Muscle layer of duodenum (tissue), 2 donors: ENCODE measurements around the gene PTAR1.

Experiments
- H3K27ac ChIP-seq: one replicate; pipeline ENCODE4 v1.7.0; 2013; ENCODE audit warnings: mild to moderate bottlenecking, low read length
- H3K27me3 ChIP-seq: one replicate; pipeline ENCODE4 v1.7.0; 2013; ENCODE audit warnings: low read depth, mild to moderate bottlenecking, control low read depth, low read length
- H3K36me3 ChIP-seq, 2 donors: one replicate each; pipeline ENCODE4 v1.7.0; 2013; ENCODE audit warnings: low read length in 2 of 2, control low read depth in 1 of 2, mild to moderate bottlenecking in 1 of 2; ENCODE audit not compliant: insufficient read depth in 2 of 2, control insufficient read depth in 1 of 2
- H3K4me1 ChIP-seq, 2 donors: one replicate each; pipeline ENCODE4 v1.7.0; 2013; ENCODE audit warnings: low read length in 2 of 2, mild to moderate bottlenecking in 2 of 2, control low read depth in 1 of 2, moderate library complexity in 1 of 2; ENCODE audit not compliant: insufficient read depth in 2 of 2, control insufficient read depth in 1 of 2
- H3K4me3 ChIP-seq, 2 donors: one replicate each; pipeline ENCODE4 v1.7.0; 2013; ENCODE audit warnings: low read length in 2 of 2, low read depth in 1 of 2, mild to moderate bottlenecking in 1 of 2
- H3K9me3 ChIP-seq, 2 donors: one replicate each; pipeline ENCODE4 v1.7.0; 2013; ENCODE audit warnings: low read length in 2 of 2, control low read depth in 1 of 2, mild to moderate bottlenecking in 1 of 2; ENCODE audit not compliant: control insufficient read depth in 1 of 2
- donor health status: healthy.

The PTAR1 gene

DNA sequence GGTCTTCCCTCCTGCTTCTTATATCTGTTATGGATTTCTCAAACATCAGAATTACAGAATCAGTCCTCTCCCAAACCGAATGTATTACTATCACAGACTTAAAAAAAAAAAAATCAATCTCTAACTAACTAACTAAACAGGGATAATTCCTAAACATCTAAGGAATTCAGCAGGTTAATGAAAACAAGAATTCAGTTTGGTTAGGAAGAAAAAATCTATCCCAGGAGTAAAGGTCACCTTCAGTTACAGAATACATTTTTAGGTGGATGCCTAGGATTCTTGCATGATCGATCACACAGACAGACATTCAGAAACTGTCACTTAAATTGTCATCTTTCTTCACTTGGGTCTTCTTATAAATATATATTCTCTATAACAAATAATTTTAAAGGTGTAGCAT is 11.5 kb downstream of the PTAR1 start:
- peaks cover 0 to 4% of the 10 kb centered on the region in 2 donors for H3K4me1 ChIP-seq
- no peaks in the 10 kb centered on the region for H3K27me3 ChIP-seq
- peaks cover 9 to 26% of the 10 kb centered on the region in 2 donors for H3K36me3 ChIP-seq
- no peaks in the 10 kb centered on the region for H3K9me3 ChIP-seq
- no peak overlapping the region for H3K4me3 ChIP-seq
- no peak overlapping the region for H3K27ac ChIP-seq

DNA sequence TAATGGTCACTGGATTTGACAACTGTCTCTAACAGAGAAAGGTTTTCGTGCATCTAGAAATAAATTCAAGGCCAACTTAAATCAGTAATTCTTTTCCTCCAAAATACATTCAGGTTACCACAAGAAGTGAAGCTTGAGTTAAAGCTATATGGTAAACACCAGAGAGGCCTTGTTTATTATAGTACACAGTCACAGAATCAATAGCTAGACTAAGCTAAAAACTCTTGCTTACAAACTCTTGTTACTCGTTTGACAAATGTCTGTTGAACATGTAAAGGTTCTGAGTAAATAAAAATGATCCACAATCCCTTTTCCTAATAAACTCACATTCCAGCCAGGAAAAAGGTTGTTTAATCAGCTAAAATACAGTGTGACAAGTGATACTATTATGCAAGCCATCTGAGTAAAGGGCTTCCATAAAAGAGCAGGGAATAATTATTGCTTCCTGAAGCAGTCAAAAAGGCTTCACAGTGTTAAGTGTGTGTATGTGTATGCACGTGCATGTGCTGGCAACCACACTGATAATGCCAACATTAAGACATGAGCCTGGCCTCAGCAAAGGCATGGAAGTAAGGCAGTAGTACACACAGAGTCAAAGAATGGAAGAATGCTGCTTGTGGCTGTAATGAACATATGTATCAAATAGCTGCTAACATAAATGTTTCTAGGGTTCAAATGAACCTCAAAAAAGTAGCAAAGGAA is 12.8 kb downstream of the PTAR1 start:
- H3K36me3 ChIP-seq, result peaks cover 9 to 26% of the 10 kb centered on the region in 2 donors
- H3K4me1 ChIP-seq, result peaks cover 0 to 4% of the 10 kb centered on the region in 2 donors
- no peak overlapping the region for H3K27ac ChIP-seq

DNA sequence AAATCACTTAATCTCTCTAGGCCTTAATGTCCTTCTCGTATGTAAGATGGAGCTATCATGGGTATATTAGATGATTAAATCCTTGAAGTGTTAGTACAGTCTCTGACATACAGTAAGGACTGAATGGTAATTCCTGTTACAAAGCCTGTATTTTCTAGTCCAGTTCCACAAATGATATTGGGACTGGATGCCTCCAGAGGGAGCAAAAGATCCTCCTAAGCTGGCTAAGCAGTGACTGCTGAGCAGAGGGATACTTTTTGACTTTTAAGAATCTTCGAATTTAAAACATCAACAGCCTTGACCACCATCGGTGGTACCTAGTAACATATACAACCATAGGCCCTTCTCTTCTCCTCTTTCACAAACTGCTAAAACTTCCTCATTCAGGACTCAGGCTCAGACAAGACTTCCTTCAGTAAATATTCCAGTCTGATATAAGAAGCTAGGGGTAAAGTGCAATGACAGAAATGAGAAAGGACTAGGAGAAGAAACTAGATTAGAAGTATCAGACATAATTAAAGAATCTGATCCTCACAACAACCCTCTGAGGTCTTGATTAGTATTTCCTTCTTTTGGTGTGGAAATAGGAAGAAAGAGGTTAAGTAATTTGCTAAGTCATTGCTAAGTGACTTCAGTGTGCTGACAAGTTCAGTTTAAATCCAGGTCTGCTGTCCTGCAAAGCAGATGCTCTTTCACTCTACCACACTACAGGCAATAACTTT is 13.9 kb downstream of the PTAR1 start:
- H3K9me3 ChIP-seq, result no peaks in the 10 kb centered on the region
- peaks cover 9 to 26% of the 10 kb centered on the region in 2 donors for H3K36me3 ChIP-seq
- no peak overlapping the region for H3K4me3 ChIP-seq
- no peak overlapping the region for H3K27ac ChIP-seq
- no peaks in the 10 kb centered on the region for H3K27me3 ChIP-seq
- no peaks in the 10 kb centered on the region for H3K4me1 ChIP-seq

More for the DNA sequence above, 12.8 kb downstream of the PTAR1 start:
- no peak overlapping the region for H3K4me3 ChIP-seq
- no peaks in the 10 kb centered on the region for H3K27me3 ChIP-seq
- H3K9me3 ChIP-seq, result no peaks in the 10 kb centered on the region

DNA sequence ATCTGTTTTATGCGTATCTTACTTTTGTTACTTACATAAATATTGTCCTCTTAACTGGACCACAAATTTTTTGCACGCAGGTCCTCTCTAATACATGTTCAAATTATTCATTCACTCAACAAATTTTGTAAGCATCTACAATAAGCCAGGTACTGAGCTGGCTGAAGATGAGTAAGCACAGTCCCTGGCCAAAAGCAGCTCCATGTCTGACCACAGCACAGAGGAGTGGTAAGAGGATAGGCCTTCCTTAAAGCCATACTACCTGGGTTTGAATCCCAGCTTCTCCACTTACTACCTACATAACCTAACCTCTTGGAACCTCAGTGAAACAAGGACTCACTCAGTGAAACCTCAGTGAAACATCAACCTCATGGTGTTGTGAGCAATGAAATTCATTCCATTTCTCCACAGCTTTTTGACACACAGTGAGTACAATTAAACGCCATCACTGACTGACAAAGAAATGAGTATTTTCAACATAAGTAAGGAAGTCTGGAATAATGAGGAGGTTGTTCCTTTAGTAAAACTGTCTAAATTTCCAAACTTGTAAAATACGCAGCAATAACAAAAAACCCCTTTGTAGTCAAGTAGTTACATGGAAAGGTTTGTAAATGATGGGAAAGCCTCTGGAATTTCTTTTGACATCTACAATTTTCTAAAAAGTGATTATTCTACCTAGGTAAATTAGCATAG is 15.0 kb downstream of the PTAR1 start:
- H3K9me3 ChIP-seq, result no peaks in the 10 kb centered on the region
- H3K4me1 ChIP-seq, result no peaks in the 10 kb centered on the region
- H3K36me3 ChIP-seq, result peaks cover 3 to 32% of the 10 kb centered on the region in 2 donors
- no peak overlapping the region for H3K27ac ChIP-seq
- H3K4me3 ChIP-seq, result no peak overlapping the region
- H3K27me3 ChIP-seq, result no peaks in the 10 kb centered on the region

DNA sequence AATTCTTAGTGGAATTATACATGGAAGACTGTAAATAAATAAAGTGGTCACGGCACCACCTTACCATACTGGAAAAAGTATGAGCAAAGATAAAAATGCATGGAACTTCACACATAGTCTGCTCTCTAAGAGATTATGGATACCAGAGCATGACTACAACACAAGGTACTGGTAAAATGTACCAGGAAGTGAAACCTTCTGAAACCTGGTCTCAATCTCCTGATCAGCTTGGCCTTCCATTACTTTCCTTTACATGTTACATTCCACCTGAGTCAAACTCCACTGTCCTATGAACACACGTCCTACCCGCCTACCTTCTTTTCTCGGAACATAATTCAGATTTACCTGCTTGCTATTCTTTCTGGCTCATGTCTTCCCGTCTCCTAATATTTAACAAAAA is 15.9 kb downstream of the PTAR1 start:
- Histone ChIP-seq H3K27me3 (no peaks in the 10 kb centered on the region), H3K27ac (no peak overlapping the region), H3K4me1 (no peaks in the 10 kb centered on the region), H3K9me3 (no peaks in the 10 kb centered on the region), H3K4me3 (no peak overlapping the region), H3K36me3 (peaks cover 0 to 24% of the 10 kb centered on the region in 2 donors)

DNA sequence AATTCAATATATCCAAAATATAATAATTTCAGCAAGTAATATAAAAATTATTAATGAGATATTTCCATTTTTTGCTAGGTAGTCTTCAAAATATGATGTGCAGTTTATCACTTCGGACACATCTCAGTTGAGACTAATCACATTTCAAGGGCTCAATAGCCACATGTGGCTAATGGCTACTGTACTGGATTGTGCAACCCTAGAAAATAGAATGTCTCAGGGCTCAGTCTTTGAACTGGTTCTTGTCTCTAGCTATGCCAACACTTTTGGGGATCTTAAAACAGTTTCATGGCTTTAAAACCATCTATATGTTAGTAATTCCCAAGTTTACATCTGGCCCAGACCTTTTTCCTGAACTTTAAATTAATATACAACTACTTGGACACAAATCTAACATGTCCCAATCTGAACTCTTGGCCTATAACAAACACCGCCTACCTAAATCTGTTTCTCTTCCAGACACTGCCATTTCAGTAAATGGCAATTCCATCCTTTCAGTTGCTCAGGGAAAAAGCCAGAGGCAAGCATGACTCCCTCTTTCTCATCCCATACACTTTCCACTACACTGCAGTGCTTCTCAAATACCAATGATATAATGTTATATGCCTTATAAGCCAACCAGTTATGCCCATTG is 18.8 kb downstream of the PTAR1 start:
- no peaks in the 10 kb centered on the region for H3K27me3 ChIP-seq
- H3K4me3 ChIP-seq, result no peak overlapping the region
- H3K27ac ChIP-seq, result no peak overlapping the region
- no peaks in the 10 kb centered on the region for H3K9me3 ChIP-seq
- H3K36me3 ChIP-seq, result peaks cover 0 to 11% of the 10 kb centered on the region in 2 donors
- no peaks in the 10 kb centered on the region for H3K4me1 ChIP-seq

DNA sequence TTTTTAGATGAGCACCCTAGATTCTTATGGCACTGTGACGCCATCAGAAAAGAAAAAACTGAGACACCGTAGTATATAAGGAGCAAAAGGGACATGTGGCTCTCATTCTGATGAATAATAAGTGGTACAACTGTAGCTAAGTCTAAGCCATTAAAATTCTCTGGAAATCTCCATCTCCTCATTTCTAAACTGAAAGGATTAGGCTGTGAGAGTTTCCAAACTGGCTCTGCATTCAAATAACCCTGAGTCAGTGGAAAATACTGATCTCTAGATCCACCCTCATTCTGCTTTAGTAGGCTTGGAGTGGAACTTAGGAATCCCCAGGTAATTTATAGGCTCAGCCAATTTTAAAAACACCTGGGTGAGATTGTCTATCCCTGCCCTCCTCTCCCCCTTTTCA is 28.5 kb downstream of the PTAR1 start:
- no peaks in the 10 kb centered on the region for H3K4me1 ChIP-seq
- H3K9me3 ChIP-seq, result no peaks in the 10 kb centered on the region
- H3K36me3 ChIP-seq, result peaks cover 35 to 41% of the 10 kb centered on the region in 2 donors
- no peaks in the 10 kb centered on the region for H3K27me3 ChIP-seq
- H3K27ac ChIP-seq, result no peak overlapping the region
- H3K4me3 ChIP-seq, result no peak overlapping the region

DNA sequence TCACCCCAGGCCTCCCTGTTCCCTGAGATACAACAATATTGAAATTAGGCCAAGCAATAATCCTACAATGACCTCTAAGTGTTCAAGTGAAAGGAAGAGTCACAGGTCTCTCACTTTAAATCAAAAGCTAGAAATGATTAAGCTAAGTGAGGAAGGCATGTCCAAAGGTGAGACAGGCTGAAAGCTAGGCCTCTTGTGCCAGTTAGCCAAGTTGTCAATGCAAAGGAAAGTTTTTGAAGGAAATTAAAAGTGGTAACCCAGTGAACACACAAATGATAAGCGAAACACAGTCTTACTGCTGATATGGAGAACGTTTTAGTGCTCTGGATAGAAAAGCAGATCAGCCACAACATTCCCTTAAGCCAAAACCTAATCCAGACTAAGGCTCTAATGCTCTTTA is 39.8 kb downstream of the PTAR1 start:
- Histone ChIP-seq H3K27ac (no peak overlapping the region), H3K4me1 (no peaks in the 10 kb centered on the region), H3K9me3 (no peaks in the 10 kb centered on the region), H3K36me3 (peaks cover 16 to 61% of the 10 kb centered on the region in 2 donors), H3K4me3 (no peak overlapping the region), H3K27me3 (no peaks in the 10 kb centered on the region)

DNA sequence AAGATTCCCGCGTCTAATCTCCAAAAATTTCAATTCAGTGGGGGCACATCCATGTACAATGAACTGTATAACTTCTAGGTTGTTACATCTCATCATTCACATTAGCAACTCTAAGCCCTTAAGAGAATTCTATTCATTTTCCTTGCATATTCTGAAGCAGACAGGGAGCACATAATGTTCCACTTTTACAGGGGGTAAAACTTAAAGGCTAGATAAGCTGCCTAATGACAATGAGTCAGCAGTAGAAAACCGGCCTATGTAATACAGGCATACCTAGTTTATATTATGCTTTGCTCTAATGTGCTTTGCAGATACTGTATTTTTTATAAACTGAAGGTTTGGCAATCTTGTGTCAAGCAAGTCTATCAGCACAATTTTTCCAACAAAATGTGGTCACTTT is 40.4 kb downstream of the PTAR1 start:
- no peaks in the 10 kb centered on the region for H3K27me3 ChIP-seq
- H3K4me1 ChIP-seq, result no peaks in the 10 kb centered on the region
- no peaks in the 10 kb centered on the region for H3K9me3 ChIP-seq
- no peak overlapping the region for H3K27ac ChIP-seq
- no peak overlapping the region for H3K4me3 ChIP-seq
- peaks cover 16 to 58% of the 10 kb centered on the region in 2 donors for H3K36me3 ChIP-seq

DNA sequence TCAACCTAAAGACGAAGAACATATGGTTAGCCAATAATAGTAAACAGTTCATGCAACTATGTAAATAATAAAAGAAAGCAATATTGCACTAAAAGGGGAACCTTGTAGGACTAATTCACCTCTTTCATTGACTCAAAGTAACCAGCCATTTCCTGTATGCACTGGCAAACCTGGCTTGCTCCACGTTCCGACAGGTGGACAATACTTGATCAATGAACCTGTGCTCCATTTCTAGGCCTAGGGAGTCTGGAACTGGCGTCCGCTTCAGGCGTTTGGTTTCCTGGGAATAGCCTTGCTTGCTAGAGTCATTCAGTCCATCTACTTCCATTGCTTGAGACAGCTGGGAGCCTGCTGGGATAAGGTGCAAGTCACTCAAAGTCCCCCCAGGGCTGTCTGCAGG is 41.6 kb downstream of the PTAR1 start:
- Histone ChIP-seq H3K36me3 (peaks cover 18 to 49% of the 10 kb centered on the region in 2 donors), H3K9me3 (no peaks in the 10 kb centered on the region), H3K27ac (no peak overlapping the region), H3K4me1 (no peaks in the 10 kb centered on the region), H3K4me3 (no peak overlapping the region), H3K27me3 (no peaks in the 10 kb centered on the region)

DNA sequence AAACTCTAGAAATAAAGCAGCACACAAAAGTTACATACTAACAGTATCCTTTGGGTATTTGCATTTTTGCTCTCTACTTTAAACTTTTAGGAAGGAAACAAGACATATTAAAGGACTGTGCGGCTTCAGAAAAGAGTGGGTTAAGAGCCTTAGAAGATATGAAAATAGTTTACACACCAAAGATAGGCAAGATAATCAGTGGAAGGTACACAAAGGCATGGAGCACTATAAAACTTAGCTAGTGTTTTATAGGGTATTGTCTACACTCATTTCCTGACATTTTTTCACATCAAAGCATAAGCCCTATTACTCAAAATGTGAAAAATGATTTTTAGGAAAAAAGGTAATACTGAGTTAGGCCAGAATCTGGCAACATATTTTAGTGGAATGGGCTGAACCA is 44.0 kb downstream of the PTAR1 start:
- peaks cover 14 to 36% of the 10 kb centered on the region in 2 donors for H3K36me3 ChIP-seq

More for the DNA sequence above, 44.0 kb downstream of the PTAR1 start:
- Histone ChIP-seq H3K4me3 (no peak overlapping the region), H3K27ac (no peak overlapping the region), H3K4me1 (no peaks in the 10 kb centered on the region), H3K27me3 (no peaks in the 10 kb centered on the region), H3K9me3 (no peaks in the 10 kb centered on the region)
